ENCODE measurements around the gene RGS14. TPM values are rescaled to one million over a fixed set of nuclear protein-coding genes. Genes with fewer than 3 reads are reported as not detected.
"Not testable (repeated sequence)": the region's sequence is repeated elsewhere in the genome, so short reads cannot be mapped to it uniquely, and the experiment has no call there.

Gene RGS14
- total and polyA plus RNA-seq, 4 donors, result 7.5 to 14.4 (median 10.4) TPM

- H3K27ac ChIP-seq (ENCODE audit: low read depth, low read length), result no peak overlapping the region
- no peaks in the 10 kb centered on the region for H3K9me3 ChIP-seq (ENCODE audit: control insufficient read depth, insufficient read depth, low read length)
- no peaks in the 10 kb centered on the region for H3K36me3 ChIP-seq (ENCODE audit: control insufficient read depth, insufficient read depth, low read length)
- peaks cover 12% of the 10 kb centered on the region for H3K27me3 ChIP-seq (ENCODE audit: control insufficient read depth, insufficient read depth, low read length)
- WGBS (ENCODE audit: insufficient coverage), result no CpG with 5 or more reads among the region's 1 CpG
- H3K4me1 ChIP-seq (ENCODE audit: control insufficient read depth, insufficient read depth, low read length), result peaks cover 14% of the 10 kb centered on the region
- H3K4me3 ChIP-seq (ENCODE audit: low read depth, low read length), result no peak overlapping the region
- no peak for DNase-seq (ENCODE audit: low read depth in 4 of 6, low spot score in 6 of 6)
Observed at GRCh38 chr5:177355162-177355867, 2.4 kb upstream of the RGS14 start.

- H3K27ac ChIP-seq (ENCODE audit: low read depth, low read length), result no peak overlapping the region
- WGBS (ENCODE audit: insufficient coverage), result 21% methylated on average over 1 of the region's 1 CpG
- H3K9me3 ChIP-seq (ENCODE audit: control insufficient read depth, insufficient read depth, low read length), result no peaks in the 10 kb centered on the region
- H3K36me3 ChIP-seq (ENCODE audit: control insufficient read depth, insufficient read depth, low read length), result no peaks in the 10 kb centered on the region
- peaks cover 12% of the 10 kb centered on the region for H3K27me3 ChIP-seq (ENCODE audit: control insufficient read depth, insufficient read depth, low read length)
- peaks cover 9% of the 10 kb centered on the region for H3K4me1 ChIP-seq (ENCODE audit: control insufficient read depth, insufficient read depth, low read length)
- no peak overlapping the region for H3K4me3 ChIP-seq (ENCODE audit: low read depth, low read length)
- DNase-seq (ENCODE audit: low read depth in 4 of 6, low spot score in 6 of 6), result no peak
Observed at GRCh38 chr5:177355868-177356168, 1.9 kb upstream of the RGS14 start.

- peaks cover 6% of the 10 kb centered on the region for H3K4me1 ChIP-seq (ENCODE audit: control insufficient read depth, insufficient read depth, low read length)
- H3K9me3 ChIP-seq (ENCODE audit: control insufficient read depth, insufficient read depth, low read length), result no peaks in the 10 kb centered on the region
- peaks cover 12% of the 10 kb centered on the region for H3K27me3 ChIP-seq (ENCODE audit: control insufficient read depth, insufficient read depth, low read length)
- no peak overlapping the region for H3K4me3 ChIP-seq (ENCODE audit: low read depth, low read length)
- no peak overlapping the region for H3K27ac ChIP-seq (ENCODE audit: low read depth, low read length)
- no peaks in the 10 kb centered on the region for H3K36me3 ChIP-seq (ENCODE audit: control insufficient read depth, insufficient read depth, low read length)
- no peak for DNase-seq (ENCODE audit: low read depth in 4 of 6, low spot score in 6 of 6)
- WGBS (ENCODE audit: insufficient coverage), result 93% methylated on average over 2 of the region's 3 CpGs
Observed at GRCh38 chr5:177356746-177357145, 978 bp upstream of the RGS14 start.

- DNase-seq (ENCODE audit: low read depth in 4 of 6, low spot score in 6 of 6), result no peak
- Histone ChIP-seq H3K36me3 (ENCODE audit: control insufficient read depth, insufficient read depth, low read length) (no peaks in the 10 kb centered on the region), H3K4me3 (ENCODE audit: low read depth, low read length) (no peak overlapping the region), H3K9me3 (ENCODE audit: control insufficient read depth, insufficient read depth, low read length) (no peaks in the 10 kb centered on the region), H3K27me3 (ENCODE audit: control insufficient read depth, insufficient read depth, low read length) (peaks cover 12% of the 10 kb centered on the region), H3K4me1 (ENCODE audit: control insufficient read depth, insufficient read depth, low read length) (peaks cover 3% of the 10 kb centered on the region), H3K27ac (ENCODE audit: low read depth, low read length) (no peak overlapping the region)
- WGBS (ENCODE audit: insufficient coverage), result 90% methylated on average over 5 of the region's 5 CpGs
Observed at GRCh38 chr5:177357146-177357458, 622 bp upstream of the RGS14 start.

GRCh38 chr5:177358370-177358819, 671 bp downstream of the RGS14 start:
- DNase-seq (ENCODE audit: low read depth in 4 of 6, low spot score in 6 of 6), result no peak
- 68% methylated on average over 5 of the region's 5 CpGs for WGBS (ENCODE audit: insufficient coverage)
- Histone ChIP-seq H3K9me3 (ENCODE audit: control insufficient read depth, insufficient read depth, low read length) (no peaks in the 10 kb centered on the region), H3K27me3 (ENCODE audit: control insufficient read depth, insufficient read depth, low read length) (peaks cover 15% of the 10 kb centered on the region), H3K36me3 (ENCODE audit: control insufficient read depth, insufficient read depth, low read length) (no peaks in the 10 kb centered on the region), H3K27ac (ENCODE audit: low read depth, low read length) (no peak overlapping the region), H3K4me1 (ENCODE audit: control insufficient read depth, insufficient read depth, low read length) (peaks cover 9% of the 10 kb centered on the region), H3K4me3 (ENCODE audit: low read depth, low read length) (no peak overlapping the region)

GRCh38 chr5:177359451-177359851, 1.7 kb downstream of the RGS14 start:
- DNase-seq (ENCODE audit: low read depth in 4 of 6, low spot score in 6 of 6), result no peak
- WGBS (ENCODE audit: insufficient coverage), result 83% methylated on average over 5 of the region's 6 CpGs
- H3K4me1 ChIP-seq (ENCODE audit: control insufficient read depth, insufficient read depth, low read length), result peaks cover 10% of the 10 kb centered on the region
- peaks cover 23% of the 10 kb centered on the region for H3K27me3 ChIP-seq (ENCODE audit: control insufficient read depth, insufficient read depth, low read length)
- H3K27ac ChIP-seq (ENCODE audit: low read depth, low read length), result no peak overlapping the region
- H3K9me3 ChIP-seq (ENCODE audit: control insufficient read depth, insufficient read depth, low read length), result no peaks in the 10 kb centered on the region
- no peak overlapping the region for H3K4me3 ChIP-seq (ENCODE audit: low read depth, low read length)
- no peaks in the 10 kb centered on the region for H3K36me3 ChIP-seq (ENCODE audit: control insufficient read depth, insufficient read depth, low read length)

- no peaks in the 10 kb centered on the region for H3K36me3 ChIP-seq (ENCODE audit: control insufficient read depth, insufficient read depth, low read length)
- peaks cover 26% of the 10 kb centered on the region for H3K27me3 ChIP-seq (ENCODE audit: control insufficient read depth, insufficient read depth, low read length)
- WGBS (ENCODE audit: insufficient coverage), result 77% methylated on average over 3 of the region's 3 CpGs
- no peak for DNase-seq (ENCODE audit: low read depth in 4 of 6, low spot score in 6 of 6)
- no peak overlapping the region for H3K4me3 ChIP-seq (ENCODE audit: low read depth, low read length)
- H3K27ac ChIP-seq (ENCODE audit: low read depth, low read length), result no peak overlapping the region
- H3K9me3 ChIP-seq (ENCODE audit: control insufficient read depth, insufficient read depth, low read length), result no peaks in the 10 kb centered on the region
- peaks cover 10% of the 10 kb centered on the region for H3K4me1 ChIP-seq (ENCODE audit: control insufficient read depth, insufficient read depth, low read length)
Observed at GRCh38 chr5:177359860-177360259, 2.1 kb downstream of the RGS14 start.

- H3K9me3 ChIP-seq (ENCODE audit: control insufficient read depth, insufficient read depth, low read length); H3K36me3 ChIP-seq (ENCODE audit: control insufficient read depth, insufficient read depth, low read length); H3K4me3 ChIP-seq (ENCODE audit: low read depth, low read length); DNase-seq (ENCODE audit: low read depth in 4 of 6, low spot score in 6 of 6); H3K27ac ChIP-seq (ENCODE audit: low read depth, low read length): not testable (repeated sequence)
- H3K27me3 ChIP-seq (ENCODE audit: control insufficient read depth, insufficient read depth, low read length), result peaks cover 23% of the 10 kb centered on the region
- peaks cover 10% of the 10 kb centered on the region for H3K4me1 ChIP-seq (ENCODE audit: control insufficient read depth, insufficient read depth, low read length)
- WGBS (ENCODE audit: insufficient coverage), result 76% methylated on average over 7 of the region's 7 CpGs
Observed at GRCh38 chr5:177360740-177361139, 3.0 kb downstream of the RGS14 start.

GRCh38 chr5:177361418-177362291, 3.9 kb downstream of the RGS14 start:
- H3K27ac ChIP-seq (ENCODE audit: low read depth, low read length), result no peak overlapping the region
- H3K4me1 ChIP-seq (ENCODE audit: control insufficient read depth, insufficient read depth, low read length), result peaks cover 14% of the 10 kb centered on the region
- no peak overlapping the region for H3K4me3 ChIP-seq (ENCODE audit: low read depth, low read length)
- no peaks in the 10 kb centered on the region for H3K9me3 ChIP-seq (ENCODE audit: control insufficient read depth, insufficient read depth, low read length)
- DNase-seq (ENCODE audit: low read depth in 4 of 6, low spot score in 6 of 6), result no peak
- 85% methylated on average over 6 of the region's 6 CpGs for WGBS (ENCODE audit: insufficient coverage)
- peaks cover 25% of the 10 kb centered on the region for H3K27me3 ChIP-seq (ENCODE audit: control insufficient read depth, insufficient read depth, low read length)
- H3K36me3 ChIP-seq (ENCODE audit: control insufficient read depth, insufficient read depth, low read length), result no peaks in the 10 kb centered on the region

- H3K36me3 ChIP-seq (ENCODE audit: control insufficient read depth, insufficient read depth, low read length), result no peaks in the 10 kb centered on the region
- WGBS (ENCODE audit: insufficient coverage), result 46% methylated on average over 6 of the region's 8 CpGs
- no peak overlapping the region for H3K4me3 ChIP-seq (ENCODE audit: low read depth, low read length)
- no peaks in the 10 kb centered on the region for H3K9me3 ChIP-seq (ENCODE audit: control insufficient read depth, insufficient read depth, low read length)
- no peak overlapping the region for H3K27ac ChIP-seq (ENCODE audit: low read depth, low read length)
- H3K27me3 ChIP-seq (ENCODE audit: control insufficient read depth, insufficient read depth, low read length), result peaks cover 31% of the 10 kb centered on the region
- DNase-seq (ENCODE audit: low read depth in 4 of 6, low spot score in 6 of 6), result no peak
- H3K4me1 ChIP-seq (ENCODE audit: control insufficient read depth, insufficient read depth, low read length), result peaks cover 20% of the 10 kb centered on the region
Observed at GRCh38 chr5:177362292-177362609, 4.5 kb downstream of the RGS14 start.

All from spinal cord (tissue), 10 donors.